WTC11 (cell line): ENCODE measurements around the gene RASGRF2.

Experiments used
- CTCF ChIP-seq: fragments of 200-600 bp; IDR thresholded peaks from 2 replicates; pipeline ENCODE4 v1.8.0; 2022; ENCODE audit warnings: antibody characterized with exemption
- GRHL2 ChIP-seq: fragments of 250-450 bp; sonication (Bioruptor Pico); IDR thresholded peaks from 2 replicates; pipeline ENCODE4 v1.8.0; 2022; ENCODE audit warnings: mild to moderate bottlenecking, moderate library complexity; ENCODE audit not compliant: insufficient replicate concordance, severe bottlenecking
- IRF1 ChIP-seq: sonication (generic); formaldehyde crosslinking; IDR thresholded peaks from 2 replicates; pipeline ENCODE4 v1.8.0; 2023; ENCODE audit warnings: missing genetic modification reagents
- NFE2L1 ChIP-seq: sonication (generic); formaldehyde crosslinking; IDR thresholded peaks from 2 replicates; pipeline ENCODE4 v1.8.1; 2023; ENCODE audit warnings: missing genetic modification reagents
- NR1H2 ChIP-seq: sonication (generic); formaldehyde crosslinking; IDR thresholded peaks from 2 replicates; pipeline ENCODE4 v1.9.0; 2021; ENCODE audit warnings: mild to moderate bottlenecking, moderate library complexity, missing genetic modification reagents
- NR3C1 ChIP-seq: sonication (generic); formaldehyde crosslinking; conservative IDR thresholded peaks from 2 replicates; pipeline ENCODE4 v1.8.1; 2023; ENCODE audit warnings: low read depth, mild to moderate bottlenecking, missing genetic modification reagents
- SMAD3 ChIP-seq: sonication (generic); formaldehyde crosslinking; IDR thresholded peaks from 2 replicates; pipeline ENCODE4 v1.8.0; 2022; ENCODE audit warnings: missing genetic modification reagents, mild to moderate bottlenecking, borderline replicate concordance
- SP1 ChIP-seq: sonication (generic); formaldehyde crosslinking; conservative IDR thresholded peaks from 2 replicates; pipeline ENCODE4 v1.8.1; 2022; ENCODE audit warnings: missing genetic modification reagents
- TCF7 ChIP-seq: sonication (generic); formaldehyde crosslinking; IDR thresholded peaks from 2 replicates; pipeline ENCODE4 v1.8.0; 2022; ENCODE audit warnings: mild to moderate bottlenecking, low read depth, missing genetic modification reagents, moderate library complexity
- USF2 ChIP-seq: sonication (generic); formaldehyde crosslinking; IDR thresholded peaks from 2 replicates; pipeline ENCODE4 v1.8.1; 2023; ENCODE audit warnings: mild to moderate bottlenecking, missing genetic modification reagents, moderate library complexity
- ZNF532 ChIP-seq: fragments of 250-450 bp; sonication (Bioruptor Pico); IDR thresholded peaks from 2 replicates; pipeline ENCODE4 v1.9.0; 2021; ENCODE audit warnings: mild to moderate bottlenecking, borderline replicate concordance
- TF ChIP-seq, protein P1 (sequence below): sonication (generic); formaldehyde crosslinking; IDR thresholded peaks from 2 replicates; pipeline ENCODE4 v1.8.0; 2022; ENCODE audit warnings: mild to moderate bottlenecking, missing genetic modification reagents
- TF ChIP-seq, protein P2 (sequence below): sonication (generic); formaldehyde crosslinking; IDR thresholded peaks from 2 replicates; pipeline ENCODE4 v1.8.1; 2023; ENCODE audit warnings: mild to moderate bottlenecking, moderate library complexity, missing genetic modification reagents
- TF ChIP-seq, protein P3 (sequence below): sonication (generic); formaldehyde crosslinking; IDR thresholded peaks from 2 replicates; pipeline ENCODE4 v1.8.1; 2023; ENCODE audit warnings: mild to moderate bottlenecking, missing genetic modification reagents

DNA sequence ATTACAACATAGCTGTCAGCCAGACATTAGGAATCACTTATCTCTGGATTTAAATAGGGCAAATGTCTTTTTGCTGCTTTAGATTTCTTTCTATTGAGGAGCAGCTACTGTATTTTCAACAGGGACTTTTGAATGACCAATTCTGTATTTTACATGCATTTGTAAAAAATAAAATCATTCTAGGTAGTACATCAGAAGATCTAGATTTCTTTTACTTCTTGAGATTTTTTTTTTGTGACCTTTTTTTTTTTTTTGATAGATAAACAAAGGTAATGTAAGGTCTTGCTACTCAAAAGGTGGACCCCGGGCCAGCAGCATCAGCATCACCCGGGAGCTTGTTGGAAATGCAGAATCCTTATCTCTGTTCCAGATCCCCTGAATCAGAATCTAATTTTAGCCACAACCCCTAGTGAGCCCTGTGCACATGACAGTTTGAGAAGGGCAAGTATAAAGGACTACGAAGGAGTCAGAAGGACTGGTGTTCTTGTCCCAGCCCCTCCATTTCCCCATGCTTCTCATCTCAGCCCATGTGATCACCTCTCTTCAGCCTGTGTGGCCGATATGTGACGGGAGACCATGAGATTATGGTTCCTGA lies 235.3 kb downstream of the RASGRF2 start:
- TF ChIP-seq CTCF = no peak
- TF ChIP-seq, protein P1, sequence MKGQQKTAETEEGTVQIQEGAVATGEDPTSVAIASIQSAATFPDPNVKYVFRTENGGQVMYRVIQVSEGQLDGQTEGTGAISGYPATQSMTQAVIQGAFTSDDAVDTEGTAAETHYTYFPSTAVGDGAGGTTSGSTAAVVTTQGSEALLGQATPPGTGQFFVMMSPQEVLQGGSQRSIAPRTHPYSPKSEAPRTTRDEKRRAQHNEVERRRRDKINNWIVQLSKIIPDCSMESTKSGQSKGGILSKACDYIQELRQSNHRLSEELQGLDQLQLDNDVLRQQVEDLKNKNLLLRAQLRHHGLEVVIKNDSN (CRISPR knock-in tag) = no peak
- no peak for TF ChIP-seq USF2 (CRISPR knock-in tag)
- TF ChIP-seq TCF7 (CRISPR knock-in tag) = no peak
- TF ChIP-seq NR1H2 (CRISPR knock-in tag) = no peak
- no peak for TF ChIP-seq ZNF532 (CRISPR knock-in tag)
- TF ChIP-seq SP1 (CRISPR knock-in tag) = no peak; the same call in 1 of the 2 replicates
- TF ChIP-seq GRHL2 (CRISPR knock-in tag) = no peak
- TF ChIP-seq, protein P2, sequence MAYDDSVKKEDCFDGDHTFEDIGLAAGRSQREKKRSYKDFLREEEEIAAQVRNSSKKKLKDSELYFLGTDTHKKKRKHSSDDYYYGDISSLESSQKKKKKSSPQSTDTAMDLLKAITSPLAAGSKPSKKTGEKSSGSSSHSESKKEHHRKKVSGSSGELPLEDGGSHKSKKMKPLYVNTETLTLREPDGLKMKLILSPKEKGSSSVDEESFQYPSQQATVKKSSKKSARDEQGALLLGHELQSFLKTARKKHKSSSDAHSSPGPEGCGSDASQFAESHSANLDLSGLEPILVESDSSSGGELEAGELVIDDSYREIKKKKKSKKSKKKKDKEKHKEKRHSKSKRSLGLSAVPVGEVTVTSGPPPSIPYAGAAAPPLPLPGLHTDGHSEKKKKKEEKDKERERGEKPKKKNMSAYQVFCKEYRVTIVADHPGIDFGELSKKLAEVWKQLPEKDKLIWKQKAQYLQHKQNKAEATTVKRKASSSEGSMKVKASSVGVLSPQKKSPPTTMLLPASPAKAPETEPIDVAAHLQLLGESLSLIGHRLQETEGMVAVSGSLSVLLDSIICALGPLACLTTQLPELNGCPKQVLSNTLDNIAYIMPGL = no peak
- TF ChIP-seq, protein P3, sequence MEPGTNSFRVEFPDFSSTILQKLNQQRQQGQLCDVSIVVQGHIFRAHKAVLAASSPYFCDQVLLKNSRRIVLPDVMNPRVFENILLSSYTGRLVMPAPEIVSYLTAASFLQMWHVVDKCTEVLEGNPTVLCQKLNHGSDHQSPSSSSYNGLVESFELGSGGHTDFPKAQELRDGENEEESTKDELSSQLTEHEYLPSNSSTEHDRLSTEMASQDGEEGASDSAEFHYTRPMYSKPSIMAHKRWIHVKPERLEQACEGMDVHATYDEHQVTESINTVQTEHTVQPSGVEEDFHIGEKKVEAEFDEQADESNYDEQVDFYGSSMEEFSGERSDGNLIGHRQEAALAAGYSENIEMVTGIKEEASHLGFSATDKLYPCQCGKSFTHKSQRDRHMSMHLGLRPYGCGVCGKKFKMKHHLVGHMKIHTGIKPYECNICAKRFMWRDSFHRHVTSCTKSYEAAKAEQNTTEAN (CRISPR knock-in tag) = no peak
- TF ChIP-seq NFE2L1 (CRISPR knock-in tag) = no peak; the same call in 1 of the 2 replicates
- no peak for TF ChIP-seq SMAD3
- TF ChIP-seq NR3C1 = no peak
- no peak for TF ChIP-seq IRF1 (CRISPR knock-in tag)
